ENCODE results near the gene DCAF10.
"Not testable (repeated sequence)": the region's sequence is repeated elsewhere in the genome, so short reads cannot be mapped to it uniquely, and the experiment has no call there.

The DCAF10 gene

GRCh38 chr9:37856551-37856950 is 56.0 kb downstream of the DCAF10 start:
- no peak overlapping the region for H3K4me3 ChIP-seq (ENCODE audit: low read depth, low read length)

- no peak overlapping the region for H3K4me3 ChIP-seq (ENCODE audit: low read depth, low read length)
These were observed 58.4 kb downstream of the DCAF10 start for GRCh38 chr9:37859043-37859442.

GRCh38 chr9:37862530-37862929 is 61.9 kb downstream of the DCAF10 start:
- no peak overlapping the region for H3K4me3 ChIP-seq (ENCODE audit: low read depth, low read length)

GRCh38 chr9:37870081-37870798 is 69.6 kb downstream of the DCAF10 start:
- H3K4me3 ChIP-seq (ENCODE audit: low read depth, low read length), result no peak overlapping the region

- H3K4me3 ChIP-seq (ENCODE audit: low read depth, low read length), result no peak overlapping the region
These were observed 70.2 kb downstream of the DCAF10 start for GRCh38 chr9:37870799-37871176.

- H3K4me3 ChIP-seq (ENCODE audit: low read depth, low read length), result no peak overlapping the region
These were observed 73.4 kb downstream of the DCAF10 start for GRCh38 chr9:37873955-37874354.

- no peak overlapping the region for H3K4me3 ChIP-seq (ENCODE audit: low read depth, low read length)
These were observed 75.8 kb downstream of the DCAF10 start for GRCh38 chr9:37876376-37876775.

GRCh38 chr9:37880916-37881479 is 80.4 kb downstream of the DCAF10 start:
- no peak overlapping the region for H3K4me3 ChIP-seq (ENCODE audit: low read depth, low read length)

GRCh38 chr9:37887977-37888583 is 87.5 kb downstream of the DCAF10 start:
- not testable (repeated sequence) for H3K4me3 ChIP-seq (ENCODE audit: low read depth, low read length)

- H3K4me3 ChIP-seq (ENCODE audit: low read depth, low read length), result no peak overlapping the region
These were observed 88.9 kb downstream of the DCAF10 start for GRCh38 chr9:37889536-37889935.

GRCh38 chr9:37891042-37891441 is 90.4 kb downstream of the DCAF10 start:
- H3K4me3 ChIP-seq (ENCODE audit: low read depth, low read length), result not testable (repeated sequence)

GRCh38 chr9:37892063-37892462 is 91.5 kb downstream of the DCAF10 start:
- H3K4me3 ChIP-seq (ENCODE audit: low read depth, low read length), result no peak overlapping the region

GRCh38 chr9:37897665-37898064 is 97.1 kb downstream of the DCAF10 start:
- H3K4me3 ChIP-seq (ENCODE audit: low read depth, low read length), result no peak overlapping the region

GRCh38 chr9:37899041-37899440 is 98.4 kb downstream of the DCAF10 start:
- H3K4me3 ChIP-seq (ENCODE audit: low read depth, low read length), result no peak overlapping the region

GRCh38 chr9:37902131-37902530 is 101.5 kb downstream of the DCAF10 start:
- no peak overlapping the region for H3K4me3 ChIP-seq (ENCODE audit: low read depth, low read length)

- H3K4me3 ChIP-seq (ENCODE audit: low read depth, low read length), result peak overlapping the region; percentile 54
These were observed 102.4 kb downstream of the DCAF10 start for GRCh38 chr9:37902796-37903646.

- H3K4me3 ChIP-seq (ENCODE audit: low read depth, low read length), result peak within 1 kb of the TSS; percentile 54
These were observed 103.2 kb downstream of the DCAF10 start, which contains the start of gene SLC25A51 for GRCh38 chr9:37903647-37904444. Gene SLC25A51, minus strand, starts transcription at chr9:37904127. Its CDS starts 15,577 bp downstream, at chr9:37888550.

- H3K4me3 ChIP-seq (ENCODE audit: low read depth, low read length), result peak overlapping the region; percentile 54
These were observed 104.0 kb downstream of the DCAF10 start for GRCh38 chr9:37904445-37905130.

- no peak overlapping the region for H3K4me3 ChIP-seq (ENCODE audit: low read depth, low read length)
These were observed 104.5 kb downstream of the DCAF10 start for GRCh38 chr9:37905131-37905505.

GRCh38 chr9:37905776-37906175 is 105.2 kb downstream of the DCAF10 start:
- no peak overlapping the region for H3K4me3 ChIP-seq (ENCODE audit: low read depth, low read length)
